ENCODE measurements around the gene DYRK2. TPM values are rescaled to one million over a fixed set of nuclear protein-coding genes. Genes with fewer than 3 reads are reported as not detected.

Gene DYRK2
- total and polyA plus RNA-seq, 10 of the 15 experiments (the other 5 are each of a cell fraction or from before 2014, with no cell fraction given), result 3.1 to 35.9 (median 12.2) TPM

DNA sequence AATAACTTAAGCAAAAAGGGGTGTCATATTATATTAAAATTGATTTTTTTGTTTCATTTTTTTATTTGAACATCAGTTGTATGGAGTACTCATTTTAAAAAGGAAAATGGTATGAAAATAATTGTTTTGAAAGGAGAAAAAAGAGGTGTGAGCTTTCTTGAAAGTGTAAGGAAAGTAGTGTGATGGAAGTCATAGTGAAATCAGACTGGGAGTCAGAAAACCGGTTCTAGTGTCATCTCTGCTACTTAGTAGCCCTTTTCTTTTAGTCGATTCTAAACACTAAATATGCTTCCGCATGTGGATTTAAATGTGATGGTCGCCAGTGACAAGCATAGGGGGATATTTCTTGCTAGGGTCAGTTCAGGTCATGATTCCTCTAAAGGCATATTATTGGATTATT is 1.8 kb upstream of the DYRK2 start (continued):
- no peak for TF ChIP-seq ZNF24 (IDR thresholded peaks at IDR 0.05)
- no peak for TF ChIP-seq TCF12 (IDR thresholded peaks at IDR 0.05; ENCODE audit: low read depth, low read length)
- TF ChIP-seq HDGF (IDR thresholded peaks at IDR 0.05), result no peak
- no peak for TF ChIP-seq ZNF207 (IDR thresholded peaks at IDR 0.05; ENCODE audit: borderline replicate concordance)
- no peak for TF ChIP-seq IKZF2 (IDR thresholded peaks at IDR 0.05)
- TF ChIP-seq RAD21 (IDR thresholded peaks at IDR 0.05; ENCODE audit: insufficient read depth, low read depth, low read length), result no peak

DNA sequence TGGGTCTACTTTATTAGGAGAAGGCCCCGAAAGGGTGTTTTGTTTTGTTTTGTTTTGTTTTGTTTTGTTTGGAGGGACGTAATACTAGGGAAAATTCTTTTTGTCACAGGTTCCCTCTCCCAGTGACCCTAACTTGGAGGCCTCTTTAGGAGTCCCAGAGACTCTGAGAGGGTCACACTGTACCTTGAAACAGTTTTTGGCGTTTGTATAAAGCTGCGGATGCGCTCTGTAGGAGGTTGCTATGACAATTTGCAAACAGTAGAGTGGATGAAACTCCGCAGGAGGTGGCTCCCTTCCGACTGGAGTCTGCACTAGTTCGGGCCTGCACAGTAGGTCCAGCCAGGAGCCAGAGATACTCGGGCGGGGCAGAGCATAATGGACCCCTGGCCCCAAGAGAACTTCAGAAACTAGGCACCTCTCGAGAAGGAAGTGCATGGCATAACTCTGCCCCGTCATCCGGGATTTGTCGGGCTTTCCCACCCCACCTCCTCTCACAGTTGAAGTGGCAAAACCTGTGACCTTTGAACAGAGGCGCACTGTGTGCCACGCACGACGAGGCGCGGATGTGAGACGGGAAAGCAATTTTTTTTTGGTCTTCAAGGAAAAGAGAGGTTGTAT is 1.3 kb upstream of the DYRK2 start:
- no peak for FAIRE-seq
- ChIA-PET RAD21 (ENCODE audit: unreplicated experiment) (no interaction called here), CTCF (interaction anchor here (1.2 kb wide), 1 partner anchor 296 kb away, joined by 4 read pairs; no protein-coding TSS in a partner anchor), SMC1A (ENCODE audit: uncharacterized antibody, unreplicated experiment) (no interaction called here), POLR2A (interaction anchor here (0.7 kb wide), 1 partner anchor 15 kb away, joined by 3 read pairs; no protein-coding TSS in a partner anchor)
- BruUV-seq (replicated peaks), result no TSS peak
- Histone ChIP-seq H4K20me1 (ENCODE audit: control insufficient read depth, insufficient read depth) (no peaks in the 10 kb centered on the region), H3K79me2 (ENCODE audit: control insufficient read depth, insufficient read depth, low read length) (peaks cover 37% of the 10 kb centered on the region), H3K4me1 (ENCODE audit: control insufficient read depth, insufficient read depth, low read length) (peaks cover 6% of the 10 kb centered on the region), H3K4me3 (0 out of 2 replicates have a peak overlapping the region, but pooled peaks have one; percentile 100), H3K4me2 (ENCODE audit: control insufficient read depth, insufficient read depth) (peak overlapping the region; percentile 90), H3K9ac (ENCODE audit: control insufficient read depth, insufficient read depth, low read length) (no peak overlapping the region), H3K27me3 (replicated peaks in 1 of 2; ENCODE audit: control insufficient read depth in 2 of 2, insufficient read depth in 2 of 2, low read length in 1 of 2) (no peaks in the 10 kb centered on the region), H3K36me3 (ENCODE audit: control insufficient read depth in 2 of 2, insufficient read depth in 2 of 2, low read length in 1 of 2) (no peaks in the 10 kb centered on the region), H3K27ac (ENCODE audit: control insufficient read depth, insufficient read depth) (no peak overlapping the region), H3K9me3 (replicated peaks; ENCODE audit: control insufficient read depth, insufficient read depth, low read length) (no peaks in the 10 kb centered on the region), H2AFZ (ENCODE audit: control insufficient read depth, low read depth, low read length) (peak overlapping the region; percentile 89)
- 56% methylated on average over 21 of the region's 21 CpGs for WGBS (ENCODE audit: insufficient coverage, insufficient replicate concordance, low lambda C conversion rate, missing lambda C conversion rate)
- no peak for DNase-seq (ENCODE audit: low read depth, low spot score)
- intact Hi-C loops (cut with micrococcal nuclease; ENCODE audit: unreplicated experiment) (loop anchor here (5.0 kb wide), 1 partner anchor 195 kb away; no protein-coding TSS in a partner anchor), in situ Hi-C loops (cut with MboI) (no loop called here)
- no peak for ATAC-seq
- TF ChIP-seq TCF7 (IDR thresholded peaks at IDR 0.05; ENCODE audit: borderline replicate concordance) (no peak), ZBED1 (IDR thresholded peaks at IDR 0.05; ENCODE audit: borderline replicate concordance) (no peak), GATAD2B (conservative IDR thresholded peaks at IDR 0.05; ENCODE audit: low read depth) (no peak), JUNB (IDR thresholded peaks at IDR 0.05) (no peak), RFX5 (IDR thresholded peaks at IDR 0.05; ENCODE audit: low read depth, low read length) (no peak), FOXM1 (IDR thresholded peaks at IDR 0.05; ENCODE audit: low read depth, low read length) (no peak), TBL1XR1 (IDR thresholded peaks at IDR 0.05; ENCODE audit: low read depth, low read length) (no peak), RELA (IDR thresholded peaks at IDR 0.05; ENCODE audit: borderline replicate concordance, partially characterized antibody) (no peak), SPI1 (IDR thresholded peaks at IDR 0.05; ENCODE audit: borderline replicate concordance, insufficient read depth, low read depth, low read length) (no peak), ZNF217 (IDR thresholded peaks at IDR 0.05) (no peak), CHD1 (IDR thresholded peaks at IDR 0.05; ENCODE audit: low read depth, low read length) (no peak), SIN3A (IDR thresholded peaks at IDR 0.05; ENCODE audit: low read depth, low read length) (no peak), GABPA (IDR thresholded peaks at IDR 0.05; ENCODE audit: low read depth) (no peak), POLR2AphosphoS2 (IDR thresholded peaks at IDR 0.05; ENCODE audit: low read depth, low read length) (no peak)
- TF ChIP-seq, protein P1, sequence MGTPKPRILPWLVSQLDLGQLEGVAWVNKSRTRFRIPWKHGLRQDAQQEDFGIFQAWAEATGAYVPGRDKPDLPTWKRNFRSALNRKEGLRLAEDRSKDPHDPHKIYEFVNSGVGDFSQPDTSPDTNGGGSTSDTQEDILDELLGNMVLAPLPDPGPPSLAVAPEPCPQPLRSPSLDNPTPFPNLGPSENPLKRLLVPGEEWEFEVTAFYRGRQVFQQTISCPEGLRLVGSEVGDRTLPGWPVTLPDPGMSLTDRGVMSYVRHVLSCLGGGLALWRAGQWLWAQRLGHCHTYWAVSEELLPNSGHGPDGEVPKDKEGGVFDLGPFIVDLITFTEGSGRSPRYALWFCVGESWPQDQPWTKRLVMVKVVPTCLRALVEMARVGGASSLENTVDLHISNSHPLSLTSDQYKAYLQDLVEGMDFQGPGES (IDR thresholded peaks at IDR 0.05), result no peak
